HepG2 (cell line): ENCODE measurements around the gene NOTUM. TPM values are rescaled to one million over a fixed set of nuclear protein-coding genes. Genes with fewer than 3 reads are reported as not detected.

Experiments used
- ARHGAP35 ChIP-seq: sonication (generic); formaldehyde crosslinking; IDR thresholded peaks from 2 replicates; pipeline ENCODE4 v1.9.0; 2022; ENCODE audit warnings: mild to moderate bottlenecking, inconsistent platforms, moderate library complexity, missing genetic modification reagents, borderline replicate concordance
- CENPX ChIP-seq: sonication (generic); formaldehyde crosslinking; IDR thresholded peaks from 2 replicates; pipeline ENCODE4 v1.9.0; 2021; ENCODE audit warnings: mild to moderate bottlenecking, missing genetic modification reagents, moderate library complexity
- GMEB1 ChIP-seq: sonication (generic); formaldehyde crosslinking; IDR thresholded peaks from 2 replicates; pipeline ENCODE4 v1.5.1; 2020; ENCODE audit warnings: missing genetic modification reagents, mild to moderate bottlenecking, borderline replicate concordance
- KDM5B ChIP-seq: sonication (generic); formaldehyde crosslinking; IDR thresholded peaks from 2 replicates; pipeline ENCODE4 v1.4.0; 2020; ENCODE audit warnings: missing genetic modification reagents, mild to moderate bottlenecking, borderline replicate concordance
- KLF6 ChIP-seq: IDR thresholded peaks from 2 replicates; pipeline ENCODE4 v1.8.0; 2016; ENCODE audit warnings: missing biosample characterization, missing genetic modification reagents
- KMT2A ChIP-seq: sonication (generic); formaldehyde crosslinking; IDR thresholded peaks from 2 replicates; pipeline ENCODE4 v1.4.0; 2020; ENCODE audit warnings: missing genetic modification reagents
- MAFF ChIP-seq: IDR thresholded peaks from 2 replicates; pipeline ENCODE4 v1.6.1; 2011; ENCODE audit warnings: low read depth, low read length, improper control_type of control experiment
- MAFG ChIP-seq: sonication (generic); formaldehyde crosslinking; IDR thresholded peaks from 2 replicates; pipeline ENCODE4 v1.5.1; 2020; ENCODE audit warnings: mild to moderate bottlenecking, missing genetic modification reagents
- MAFK ChIP-seq, 2 experiments: IDR thresholded peaks in 1 of 2; conservative IDR thresholded peaks in 1 of 2; 2 replicates each; pipeline ENCODE4 v1.6.1; 2011; ENCODE audit warnings: improper control_type of control experiment in 2 of 2, low read length in 2 of 2
- NRL ChIP-seq: sonication (generic); formaldehyde crosslinking; IDR thresholded peaks from 2 replicates; pipeline ENCODE4 v1.5.0; 2020; ENCODE audit warnings: missing genetic modification reagents, mild to moderate bottlenecking, moderate library complexity, borderline replicate concordance
- RFXANK ChIP-seq: IDR thresholded peaks from 2 replicates; pipeline ENCODE4 v1.6.1; 2016
- SSRP1 ChIP-seq: IDR thresholded peaks from 2 replicates; pipeline ENCODE4 v1.6.1; 2016; ENCODE audit warnings: control low read depth
- TCF12 ChIP-seq, 2 experiments: fragments of 450-650 bp in 1 of 2; sonication (generic) in 1 of 2; formaldehyde crosslinking in 1 of 2; IDR thresholded peaks; 2 replicates each; pipeline versions ENCODE4 v1.6.1 to v1.8.0; 2017 to 2022; ENCODE audit warnings: antibody characterized with exemption in 1 of 2, mild to moderate bottlenecking in 1 of 2, missing genetic modification reagents in 1 of 2, moderate library complexity in 1 of 2
- ZFP36L1 ChIP-seq: sonication (generic); formaldehyde crosslinking; IDR thresholded peaks from 2 replicates; pipeline ENCODE4 v1.8.0; 2022; ENCODE audit warnings: mild to moderate bottlenecking, missing genetic modification reagents, moderate library complexity
- ZNF776 ChIP-seq: sonication (generic); formaldehyde crosslinking; IDR thresholded peaks from 2 replicates; pipeline ENCODE4 v1.4.0; 2020; ENCODE audit warnings: mild to moderate bottlenecking, missing genetic modification reagents
- polyA plus RNA-seq, 8 experiments: library from polyadenylated mRNA; depleted of rRNA in 3 of 8; stranded (reverse) in 7 of 8; unstranded in 1 of 8; fragments of >200 nt; fragmentation: Illumina TruSeq in 4 of 8; extraction: Trizol in 4 of 8; gene quantifications; 2 replicates each; pipeline versions ENCODE4 v1.2.1 to v1.2.3, GENCODE V29; 2011 to 2016; ENCODE audit warnings: low read depth in 4 of 8, missing spikeins in 1 of 8, mixed read lengths in 1 of 8; ENCODE audit not compliant: insufficient read depth in 1 of 8
- total RNA-seq, 5 experiments: library from RNA; depleted of rRNA; stranded (reverse); fragments of >200 nt; fragmentation: Illumina TruSeq; extraction: Trizol; gene quantifications; 2 replicates each; pipeline ENCODE4 v1.2.3, GENCODE V29; 2016; ENCODE audit warnings: low read depth in 1 of 5
- TF ChIP-seq, protein P1 (sequence below): IDR thresholded peaks from 2 replicates; pipeline ENCODE4 v1.6.1; 2016; ENCODE audit warnings: low read depth, borderline replicate concordance

The NOTUM gene
- total and polyA plus RNA-seq, 2 of the 13 experiments (the other 11 are each of a cell fraction or from before 2014, with no cell fraction given) = 150 to 160 TPM

GRCh38 chr17:81923302-81924260 is 37.4 kb downstream of the NOTUM start (continued):
- TF ChIP-seq GMEB1 (no peak), MAFG (CRISPR knock-in tag) (peak; percentile 78; the same call in 1 of the 2 replicates), NRL (peak; percentile 66; the same call in 1 of the 2 replicates), TCF12 (IDR thresholded peaks at IDR 0.05) (no peak), TCF12 (CRISPR knock-in tag; IDR thresholded peaks at IDR 0.05) (no peak), KMT2A (no peak), MAFK (conservative IDR thresholded peaks at IDR 0.05 in 1 of 2, IDR thresholded peaks at IDR 0.05 in 1 of 2; ENCODE audit: low read length in 2 of 2) (peak; percentile 97 to 99), MAFF (peak; percentile 96), ZFP36L1 (CRISPR knock-in tag) (no peak), CENPX (CRISPR knock-in tag) (no peak), KDM5B (CRISPR knock-in tag) (no peak), RFXANK (no peak), ZNF776 (no peak), ARHGAP35 (no peak), KLF6 (no peak), SSRP1 (CRISPR knock-in tag) (no peak)
- TF ChIP-seq, protein P1, sequence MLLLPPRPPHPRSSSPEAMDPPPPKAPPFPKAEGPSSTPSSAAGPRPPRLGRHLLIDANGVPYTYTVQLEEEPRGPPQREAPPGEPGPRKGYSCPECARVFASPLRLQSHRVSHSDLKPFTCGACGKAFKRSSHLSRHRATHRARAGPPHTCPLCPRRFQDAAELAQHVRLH (CRISPR knock-in tag) = no peak
